SU-DHL-6 (cell line): ENCODE measurements around the gene EIF4EBP2.

ENCODE experiments used
- EZH2phosphoT487 ChIP-seq: fragments of 200-600 bp; sonication (generic), shearing (Covaris generic); conservative IDR thresholded peaks from 2 replicates; pipeline ENCODE4 v1.6.1; 2018; ENCODE audit warnings: mild to moderate bottlenecking, antibody characterized with exemption, low read length, moderate library complexity, mixed read lengths
- TF ChIP-seq, protein P1 (sequence below): fragments of 200-600 bp; sonication (generic); IDR thresholded peaks from one replicate; pipeline ENCODE4 v1.5.1; 2017; ENCODE audit warnings: antibody characterized with exemption, mild to moderate bottlenecking, low read length, moderate library complexity; ENCODE audit not compliant: insufficient read depth, poor library complexity, severe bottlenecking

DNA sequence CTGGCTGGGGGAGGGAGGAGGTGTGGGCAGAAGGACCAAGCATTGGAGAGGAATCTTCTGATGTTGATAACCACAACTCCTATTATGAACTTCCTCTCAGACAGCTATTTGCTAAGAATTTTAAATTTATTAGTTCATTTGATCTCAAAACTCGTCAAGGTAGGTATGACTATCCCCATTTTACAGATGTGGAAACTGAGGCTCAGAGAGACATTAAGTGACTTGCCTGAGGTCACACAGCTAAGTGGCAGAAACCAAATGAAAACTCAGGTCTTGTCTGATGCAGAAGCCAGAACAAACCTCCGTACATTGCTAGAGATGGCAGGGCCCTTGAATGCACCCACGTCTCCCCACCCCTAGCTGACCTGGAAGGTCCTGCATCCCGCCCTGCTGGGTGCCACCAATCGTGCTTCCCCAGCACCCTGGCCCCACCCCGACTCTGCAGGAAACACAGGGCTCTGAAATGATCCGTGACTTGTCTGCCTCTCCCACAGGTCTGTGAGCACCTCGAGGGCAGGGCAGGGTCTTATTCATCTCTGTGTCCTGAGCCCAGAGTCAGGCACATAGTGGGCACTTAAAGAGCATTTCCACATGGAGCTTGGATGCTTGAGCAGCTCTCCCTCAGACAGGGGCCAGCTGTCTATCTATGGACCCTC is 69.0 kb downstream of the EIF4EBP2 start:
- TF ChIP-seq, protein P1, sequence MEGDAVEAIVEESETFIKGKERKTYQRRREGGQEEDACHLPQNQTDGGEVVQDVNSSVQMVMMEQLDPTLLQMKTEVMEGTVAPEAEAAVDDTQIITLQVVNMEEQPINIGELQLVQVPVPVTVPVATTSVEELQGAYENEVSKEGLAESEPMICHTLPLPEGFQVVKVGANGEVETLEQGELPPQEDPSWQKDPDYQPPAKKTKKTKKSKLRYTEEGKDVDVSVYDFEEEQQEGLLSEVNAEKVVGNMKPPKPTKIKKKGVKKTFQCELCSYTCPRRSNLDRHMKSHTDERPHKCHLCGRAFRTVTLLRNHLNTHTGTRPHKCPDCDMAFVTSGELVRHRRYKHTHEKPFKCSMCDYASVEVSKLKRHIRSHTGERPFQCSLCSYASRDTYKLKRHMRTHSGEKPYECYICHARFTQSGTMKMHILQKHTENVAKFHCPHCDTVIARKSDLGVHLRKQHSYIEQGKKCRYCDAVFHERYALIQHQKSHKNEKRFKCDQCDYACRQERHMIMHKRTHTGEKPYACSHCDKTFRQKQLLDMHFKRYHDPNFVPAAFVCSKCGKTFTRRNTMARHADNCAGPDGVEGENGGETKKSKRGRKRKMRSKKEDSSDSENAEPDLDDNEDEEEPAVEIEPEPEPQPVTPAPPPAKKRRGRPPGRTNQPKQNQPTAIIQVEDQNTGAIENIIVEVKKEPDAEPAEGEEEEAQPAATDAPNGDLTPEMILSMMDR = no peak
- no peak for TF ChIP-seq EZH2phosphoT487
